DND-41 (cell line): ENCODE data around the gene POU2F1.

Source experiments
- ATAC-seq: fragments of 200-7000 bp; cut with Tn5 transposase; 3 replicates; pipeline ENCODE4 v1.9.1; 2021; ENCODE audit warnings: low read depth; ENCODE audit not compliant: insufficient read depth
- DNase-seq: peaks from one replicate; pipeline ENCODE4 v3.0.0-alpha.2; 2020
- H2AFZ ChIP-seq: 2 replicates; pipeline ENCODE4 v1.6.0; 2012; ENCODE audit warnings: low read depth, low read length
- H3K27ac ChIP-seq: 2 replicates; pipeline ENCODE4 v1.5.1; 2012; ENCODE audit warnings: low read length, inconsistent platforms
- H3K27me3 ChIP-seq: fragments of 200-600 bp; sonication (generic); 2 replicates; pipeline ENCODE4 v1.6.0; 2012; ENCODE audit warnings: low read length, mild to moderate bottlenecking, inconsistent platforms; ENCODE audit not compliant: insufficient read depth, poor library complexity
- H3K36me3 ChIP-seq: 2 replicates; pipeline ENCODE4 v1.5.1; 2012; ENCODE audit warnings: low read length, inconsistent platforms; ENCODE audit not compliant: insufficient read depth
- H3K4me1 ChIP-seq: 2 replicates; pipeline ENCODE4 v1.5.1; 2012; ENCODE audit warnings: mild to moderate bottlenecking, low read length; ENCODE audit not compliant: insufficient read depth
- H3K4me2 ChIP-seq: 2 replicates; pipeline ENCODE4 v1.6.0; 2012; ENCODE audit warnings: mild to moderate bottlenecking, moderate library complexity, low read length, inconsistent platforms; ENCODE audit not compliant: insufficient read depth
- H3K4me3 ChIP-seq, 2 experiments: fragments of 200-600 bp in 1 of 2; shearing (Covaris generic) in 1 of 2; 2 replicates each; pipeline ENCODE4 v1.5.1; 2012 to 2016; ENCODE audit warnings: inconsistent platforms in 2 of 2, low read length in 2 of 2, mild to moderate bottlenecking in 2 of 2, low read depth in 1 of 2, moderate library complexity in 1 of 2
- H3K79me2 ChIP-seq: 2 replicates; pipeline ENCODE4 v1.6.0; 2012; ENCODE audit warnings: low read length, inconsistent platforms; ENCODE audit not compliant: insufficient read depth
- H3K9ac ChIP-seq: 2 replicates; pipeline ENCODE4 v1.6.0; 2012; ENCODE audit warnings: low read depth, mild to moderate bottlenecking, inconsistent platforms, low read length, moderate library complexity
- H3K9me3 ChIP-seq: 2 replicates; pipeline ENCODE4 v1.5.1; 2012; ENCODE audit warnings: low read length, moderate library complexity, mild to moderate bottlenecking, inconsistent platforms; ENCODE audit not compliant: insufficient read depth, severe bottlenecking
- H4K20me1 ChIP-seq: 2 replicates; pipeline ENCODE4 v1.6.0; 2012; ENCODE audit warnings: low read length; ENCODE audit not compliant: insufficient read depth
- CTCF ChIP-seq: IDR thresholded peaks from 2 replicates; pipeline ENCODE4 v1.5.1; 2012; ENCODE audit warnings: borderline replicate concordance, low read length, moderate library complexity, mild to moderate bottlenecking; ENCODE audit not compliant: poor library complexity, severe bottlenecking; ENCODE audit errors: extremely low read depth
- EZH2 ChIP-seq: IDR thresholded peaks from 3 replicates; pipeline ENCODE4 v1.6.1; 2012; ENCODE audit warnings: borderline replicate concordance, low read depth, mild to moderate bottlenecking, moderate library complexity, low read length, inconsistent platforms; ENCODE audit not compliant: severe bottlenecking

The POU2F1 gene

GRCh38 chr1:167463080-167463479, 242.4 kb downstream of the POU2F1 start:
- Histone ChIP-seq H3K9me3 (no peaks in the 10 kb centered on the region), H3K9ac (no peak overlapping the region), H3K79me2 (peaks cover 81% of the 10 kb centered on the region), H2AFZ (no peak overlapping the region), H3K4me2 (no peak overlapping the region), H3K4me3 (no peak overlapping the region), H4K20me1 (peaks cover 30% of the 10 kb centered on the region), H3K27ac (no peak overlapping the region), H3K4me1 (peaks cover 6% of the 10 kb centered on the region), H3K27me3 (no peaks in the 10 kb centered on the region), H3K36me3 (peaks cover 52% of the 10 kb centered on the region)
- DNase-seq (no peak), ATAC-seq (no peak)
- TF ChIP-seq CTCF = no peak
- no peak for TF ChIP-seq EZH2

DNA sequence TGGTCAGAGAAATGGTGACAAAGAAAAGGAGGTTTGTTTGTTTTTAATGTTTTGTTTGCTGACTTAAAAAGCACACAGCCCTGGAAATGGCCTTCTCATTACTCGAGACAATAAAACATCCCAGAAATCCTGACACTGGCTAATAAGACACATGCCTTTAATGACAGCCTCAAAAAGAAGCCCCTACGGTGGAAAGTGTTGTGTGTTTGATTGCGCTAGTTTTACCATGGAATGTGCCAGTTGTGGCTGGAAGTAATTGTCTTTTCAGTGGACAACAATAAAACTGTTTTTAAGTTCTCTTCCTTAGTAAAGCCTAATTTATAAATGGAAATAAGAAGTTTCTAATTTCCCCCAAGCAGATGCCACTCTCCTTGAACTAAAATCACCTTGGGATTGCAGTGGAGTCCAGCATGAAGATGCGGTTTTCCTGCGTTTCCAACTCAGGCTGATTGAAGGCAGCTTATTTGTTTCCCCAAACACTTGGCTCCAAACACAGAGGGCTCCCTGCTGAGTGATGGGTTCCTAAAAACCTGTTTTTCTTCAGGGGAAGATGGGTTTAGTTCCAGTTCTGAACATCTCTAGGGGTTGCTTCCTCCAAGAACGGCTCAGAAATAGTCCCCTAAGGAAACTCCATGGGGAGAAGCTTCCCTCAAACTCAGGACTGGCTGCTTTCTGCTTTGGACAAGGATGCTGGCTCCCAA, 243.3 kb downstream of the POU2F1 start:
- TF ChIP-seq EZH2 (no peak), CTCF (no peak)
- H3K79me2 ChIP-seq = peaks cover 87% of the 10 kb centered on the region

DNA sequence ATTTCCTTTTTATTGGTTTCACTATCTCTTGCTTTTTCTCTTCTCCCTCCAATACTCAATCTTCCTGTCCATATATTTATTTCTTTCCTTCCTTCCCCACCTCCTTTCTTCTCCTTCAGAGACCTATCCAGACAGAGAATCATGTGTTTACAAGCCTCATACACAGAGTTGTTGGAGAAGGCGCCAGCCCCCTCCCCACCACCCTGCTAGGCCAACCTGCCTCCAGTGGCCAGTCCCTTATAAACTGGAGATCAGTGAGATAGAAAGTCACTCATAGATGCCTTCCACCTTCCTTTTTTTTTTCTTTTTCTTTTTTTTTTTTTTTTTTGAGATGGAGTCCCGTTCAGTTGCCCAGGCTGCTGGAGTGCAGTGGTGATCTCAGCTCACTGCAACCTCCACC, 244.3 kb downstream of the POU2F1 start:
- H3K4me3 ChIP-seq = no peak overlapping the region
- no peak for DNase-seq
- H4K20me1 ChIP-seq = peaks cover 27% of the 10 kb centered on the region
- no peak overlapping the region for H3K27ac ChIP-seq
- no peak overlapping the region for H3K4me2 ChIP-seq
- H3K9me3 ChIP-seq = no peaks in the 10 kb centered on the region
- H3K27me3 ChIP-seq = no peaks in the 10 kb centered on the region
- H2AFZ ChIP-seq = no peak overlapping the region
- no peak for ATAC-seq
- no peak overlapping the region for H3K9ac ChIP-seq
- no peaks in the 10 kb centered on the region for H3K4me1 ChIP-seq
- no peak for TF ChIP-seq CTCF
- TF ChIP-seq EZH2 = no peak
- H3K36me3 ChIP-seq = peaks cover 48% of the 10 kb centered on the region
- H3K79me2 ChIP-seq = peaks cover 90% of the 10 kb centered on the region

More for the DNA sequence above, 243.3 kb downstream of the POU2F1 start:
- Histone ChIP-seq H3K4me3 (no peak overlapping the region), H3K27me3 (no peaks in the 10 kb centered on the region), H3K9ac (no peak overlapping the region), H2AFZ (no peak overlapping the region), H3K27ac (no peak overlapping the region), H3K4me2 (no peak overlapping the region), H4K20me1 (peaks cover 27% of the 10 kb centered on the region), H3K9me3 (no peaks in the 10 kb centered on the region), H3K36me3 (peaks cover 48% of the 10 kb centered on the region), H3K4me1 (no peaks in the 10 kb centered on the region)
- DNase-seq (no peak), ATAC-seq (no peak)

DNA sequence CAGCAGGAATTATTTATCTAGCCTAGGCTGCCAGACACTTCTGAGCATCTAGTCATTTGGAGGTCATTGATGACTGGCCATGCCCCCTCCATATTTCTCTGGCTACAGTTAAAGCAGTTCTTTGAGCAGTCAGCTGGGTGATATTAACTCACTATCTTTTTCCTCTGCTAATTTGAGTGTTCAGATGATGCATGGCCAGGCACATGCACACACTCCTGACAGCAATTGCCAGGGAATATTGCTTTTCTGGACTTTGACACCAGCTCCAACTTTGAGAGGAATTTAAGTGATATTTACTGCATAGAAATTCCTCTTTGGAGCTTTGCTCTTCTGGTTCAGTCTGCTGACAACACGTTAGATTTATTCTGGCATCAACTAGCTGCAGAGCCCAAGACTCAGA, 245.1 kb downstream of the POU2F1 start:
- H2AFZ ChIP-seq = no peak overlapping the region
- no peaks in the 10 kb centered on the region for H3K4me1 ChIP-seq
- H3K27ac ChIP-seq = no peak overlapping the region
- no peak overlapping the region for H3K4me2 ChIP-seq
- H3K9ac ChIP-seq = no peak overlapping the region
- H3K9me3 ChIP-seq = no peaks in the 10 kb centered on the region
- ATAC-seq = no peak
- no peak for DNase-seq
- H3K36me3 ChIP-seq = peaks cover 43% of the 10 kb centered on the region
- H3K4me3 ChIP-seq = no peak overlapping the region
- no peak for TF ChIP-seq CTCF
- no peak for TF ChIP-seq EZH2
- H3K79me2 ChIP-seq = peaks cover 91% of the 10 kb centered on the region
- peaks cover 25% of the 10 kb centered on the region for H4K20me1 ChIP-seq
- no peaks in the 10 kb centered on the region for H3K27me3 ChIP-seq
